NCI-H510A (cell line): ENCODE measurements around the gene FCRL1.

Experiments used
- DNase-seq: peaks from one replicate; lab custom pipeline; 2025; lab: John Stamatoyannopoulos, UW

The FCRL1 gene

GRCh38 chr1:157799996-157800395 is 19.9 kb downstream of the FCRL1 start:
- no peak for DNase-seq

- DNase-seq = no peak
Measured at GRCh38 chr1:157798211-157798610, 21.7 kb downstream of the FCRL1 start.

GRCh38 chr1:157785248-157785647 is 34.7 kb downstream of the FCRL1 start:
- DNase-seq = no peak

GRCh38 chr1:157784801-157785200 is 35.1 kb downstream of the FCRL1 start:
- DNase-seq = no peak

- no peak for DNase-seq
Measured at GRCh38 chr1:157782931-157783330, 37.0 kb downstream of the FCRL1 start.

GRCh38 chr1:157781048-157781447 is 38.9 kb downstream of the FCRL1 start:
- DNase-seq = no peak

GRCh38 chr1:157776971-157777391 is 42.9 kb downstream of the FCRL1 start, which contains the start of gene FCRL2:
TSS of gene FCRL2 (minus strand) at chr1:157777132. CDS start at chr1:157777073, 59 bp downstream.
- DNase-seq = no peak

- DNase-seq = no peak
Measured at GRCh38 chr1:157775101-157775870, 44.6 kb downstream of the FCRL1 start.

- no peak for DNase-seq
Measured at GRCh38 chr1:157774412-157774811, 45.5 kb downstream of the FCRL1 start.

- no peak for DNase-seq
Measured at GRCh38 chr1:157773493-157774350, 46.2 kb downstream of the FCRL1 start.

GRCh38 chr1:157771661-157772425 is 48.1 kb downstream of the FCRL1 start:
- no peak for DNase-seq

- DNase-seq = no peak
Measured at GRCh38 chr1:157770442-157771043, 49.4 kb downstream of the FCRL1 start.

- DNase-seq = no peak
Measured at GRCh38 chr1:157766792-157767191, 53.1 kb downstream of the FCRL1 start.

GRCh38 chr1:157758018-157758417 is 61.9 kb downstream of the FCRL1 start:
- no peak for DNase-seq

- no peak for DNase-seq
Measured at GRCh38 chr1:157753611-157754010, 66.3 kb downstream of the FCRL1 start.

- no peak for DNase-seq
Measured at GRCh38 chr1:157751283-157751682, 68.6 kb downstream of the FCRL1 start.

- DNase-seq = no peak
Measured at GRCh38 chr1:157748262-157748817, 71.6 kb downstream of the FCRL1 start.
